NCI-H187 (cell line): ENCODE results near the gene PRMT5.

Experiments
- DNase-seq, 2 experiments: peaks; one replicate each; lab custom pipeline; 2025; lab: John Stamatoyannopoulos, UW

Gene PRMT5

DNA sequence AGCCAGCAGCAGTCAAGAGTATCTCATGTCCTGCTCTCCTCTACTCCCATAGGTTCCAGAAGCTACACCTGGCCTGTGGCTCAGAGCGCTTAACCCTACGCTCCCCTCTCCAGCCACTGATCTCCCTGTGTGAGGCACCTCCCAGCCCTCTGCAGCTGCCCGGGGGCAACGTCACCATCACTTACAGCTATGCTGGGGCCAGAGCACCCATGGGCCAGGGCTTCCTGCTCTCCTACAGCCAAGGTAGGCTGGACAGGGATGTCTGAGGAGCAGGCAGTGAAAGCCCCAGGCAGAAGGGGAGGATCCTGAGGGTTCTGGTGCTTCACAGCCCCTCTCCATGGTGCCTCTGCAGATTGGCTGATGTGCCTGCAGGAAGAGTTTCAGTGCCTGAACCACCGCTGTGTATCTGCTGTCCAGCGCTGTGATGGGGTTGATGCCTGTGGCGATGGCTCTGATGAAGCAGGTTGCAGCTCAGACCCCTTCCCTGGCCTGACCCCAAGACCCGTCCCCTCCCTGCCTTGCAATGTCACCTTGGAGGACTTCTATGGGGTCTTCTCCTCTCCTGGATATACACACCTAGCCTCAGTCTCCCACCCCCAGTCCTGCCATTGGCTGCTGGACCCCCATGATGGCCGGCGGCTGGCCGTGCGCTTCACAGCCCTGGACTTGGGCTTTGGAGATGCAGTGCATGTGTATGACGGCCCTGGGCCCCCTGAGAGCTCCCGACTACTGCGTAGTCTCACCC, 54.0 kb downstream of the PRMT5 start:
- no peak for DNase-seq

DNA sequence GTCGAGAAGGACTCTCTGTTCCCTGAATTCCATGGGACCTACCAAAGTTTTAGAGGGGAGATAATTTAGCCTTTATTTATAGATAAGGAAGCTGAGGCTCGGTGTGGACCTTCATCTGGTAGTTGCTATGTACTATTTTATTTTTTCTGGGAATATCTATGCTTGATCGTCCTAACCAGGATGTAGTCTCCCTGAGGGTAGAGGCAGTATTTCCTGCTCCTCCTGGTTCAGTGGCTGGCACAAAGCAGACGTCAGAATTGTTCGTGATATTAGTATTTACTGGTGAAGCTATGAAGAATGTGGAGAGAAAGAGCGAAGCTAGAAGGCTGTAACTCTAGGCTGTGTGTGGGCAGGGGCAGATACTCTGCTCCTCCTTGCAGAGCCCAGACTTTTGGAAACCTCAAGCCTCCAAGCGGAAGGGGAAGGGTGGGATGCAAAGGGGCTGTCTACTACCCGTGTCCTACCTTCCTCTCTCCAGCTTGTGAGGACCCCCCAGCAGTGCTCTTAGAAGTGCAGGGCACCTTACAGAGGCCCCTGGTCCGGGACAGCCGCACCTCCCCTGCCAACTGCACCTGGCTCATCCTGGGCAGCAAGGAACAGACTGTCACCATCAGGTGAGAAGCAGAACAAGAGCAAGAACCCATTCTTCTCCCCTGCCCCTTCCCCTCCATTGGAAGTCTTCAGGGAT, 56.2 kb downstream of the PRMT5 start:
- no peak for DNase-seq

DNA sequence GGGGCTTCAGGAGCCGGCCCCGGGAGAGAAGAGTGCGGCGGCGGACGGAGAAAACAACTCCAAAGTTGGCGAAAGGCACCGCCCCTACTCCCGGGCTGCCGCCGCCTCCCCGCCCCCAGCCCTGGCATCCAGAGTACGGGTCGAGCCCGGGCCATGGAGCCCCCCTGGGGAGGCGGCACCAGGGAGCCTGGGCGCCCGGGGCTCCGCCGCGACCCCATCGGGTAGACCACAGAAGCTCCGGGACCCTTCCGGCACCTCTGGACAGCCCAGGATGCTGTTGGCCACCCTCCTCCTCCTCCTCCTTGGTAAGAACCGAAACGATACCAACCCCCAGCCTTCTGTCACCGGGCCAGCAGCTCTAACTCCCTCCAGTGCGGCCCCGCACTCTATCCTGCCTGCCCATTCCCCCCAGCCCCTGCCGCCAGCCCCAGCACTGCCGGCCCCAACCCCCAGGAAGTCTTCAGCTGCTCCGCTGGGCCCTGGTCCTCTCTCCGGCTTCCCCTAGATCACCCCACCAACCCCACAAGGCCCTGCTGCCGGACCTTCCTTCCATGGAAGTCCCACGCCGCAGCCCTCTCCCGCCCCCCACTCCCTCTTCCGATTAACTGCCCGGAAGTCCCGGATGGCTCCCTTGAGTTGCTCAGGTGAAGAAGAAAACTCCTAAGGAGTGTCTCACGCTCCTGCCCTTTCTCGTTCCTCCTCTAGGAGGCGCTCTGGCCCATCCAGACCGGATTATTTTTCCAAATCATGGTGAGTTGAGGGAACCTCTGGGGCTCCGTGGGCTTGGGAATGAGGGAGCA, 56.9 kb downstream of the PRMT5 start:
- peak; percentile 37 to 63 for DNase-seq

DNA sequence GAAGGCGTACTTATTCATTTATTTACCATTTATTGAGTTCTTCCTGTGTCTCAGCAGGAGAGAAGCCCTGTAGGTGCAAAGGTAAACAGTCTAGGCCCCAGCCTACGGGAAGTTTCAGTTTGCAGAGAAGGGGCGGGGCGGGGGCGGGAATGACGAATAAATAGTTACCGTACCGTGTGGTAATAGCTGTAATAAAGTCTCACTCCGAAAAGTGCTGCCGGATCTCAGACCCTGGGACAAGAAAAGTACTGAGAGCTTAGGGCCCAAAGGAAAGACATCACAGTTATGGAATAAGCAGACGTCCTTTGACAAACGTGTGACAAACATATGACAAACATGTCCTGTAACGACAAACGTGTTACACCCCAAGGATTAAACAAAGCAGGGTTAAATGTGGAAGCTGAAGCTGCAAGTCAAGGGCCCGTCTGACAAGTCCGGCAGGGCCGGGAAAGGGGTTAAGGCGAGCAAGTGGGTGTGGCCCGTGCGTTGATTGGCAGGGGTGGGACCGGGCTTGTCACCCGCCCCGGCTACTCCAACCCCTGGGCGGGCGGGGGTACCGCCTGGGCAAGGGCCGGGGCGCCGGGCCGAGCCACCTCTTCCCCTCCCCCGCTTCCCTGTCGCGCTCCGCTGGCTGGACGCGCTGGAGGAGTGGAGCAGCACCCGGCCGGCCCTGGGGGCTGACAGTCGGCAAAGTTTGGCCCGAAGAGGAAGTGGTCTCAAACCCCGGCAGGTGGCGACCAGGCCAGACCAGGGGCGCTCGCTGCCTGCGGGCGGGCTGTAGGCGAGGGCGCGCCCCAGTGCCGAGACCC, 57.7 kb downstream of the PRMT5 start, which contains the start of gene LRP10:
Gene LRP10 (plus strand): TSS at position 517 of the 809 bp plus-strand sequence. CDS start 564 bp downstream, outside the sequence.
- peak; percentile 29 to 41 for DNase-seq

DNA sequence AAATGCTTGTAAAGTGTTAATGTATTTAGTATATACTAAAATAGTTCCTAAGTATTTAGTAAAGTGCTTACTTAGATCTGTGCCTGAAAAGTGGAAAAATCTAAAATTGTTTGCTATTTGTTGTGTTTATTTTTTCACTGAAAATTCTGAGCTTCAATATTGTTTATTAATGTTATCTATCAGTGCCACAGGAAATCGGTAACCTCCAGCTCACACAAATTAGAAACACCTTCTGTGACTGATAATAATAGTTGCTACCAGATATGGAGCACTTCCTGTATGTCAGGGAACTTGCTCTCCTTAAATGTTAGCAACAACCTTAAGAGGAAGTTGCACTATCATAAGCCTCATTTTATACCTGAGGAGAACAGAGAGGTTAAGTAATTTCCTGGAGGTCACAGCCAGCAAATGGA, 58.4 kb downstream of the PRMT5 start:
- no peak for DNase-seq
